ENCODE data around the gene MIA.
A peak's percentile ranks its signal among the peaks of the same experiment; 100 is the strongest.
"Not testable (repeated sequence)": the region's sequence is repeated elsewhere in the genome, so short reads cannot be mapped to it uniquely, and the experiment has no call there.

Gene MIA

GRCh38 chr19:40750874-40751537, 24.3 kb upstream of the MIA start, which contains the start of gene SNRPA:
TSS of gene SNRPA (plus strand) at chr19:40751203. CDS start at chr19:40751409, 206 bp downstream.
- peak; percentile 98 for DNase-seq (ENCODE audit: low spot score)

GRCh38 chr19:40752257-40752781, 23.0 kb upstream of the MIA start:
- DNase-seq (ENCODE audit: low spot score) = no peak

GRCh38 chr19:40754611-40755247, 20.6 kb upstream of the MIA start:
- DNase-seq (ENCODE audit: low spot score) = peak; percentile 23

- DNase-seq (ENCODE audit: low spot score) = peak; percentile 23
These were observed 20.1 kb upstream of the MIA start for GRCh38 chr19:40755248-40755624.

- DNase-seq (ENCODE audit: low spot score) = no peak
These were observed 19.5 kb upstream of the MIA start for GRCh38 chr19:40755791-40756190.

GRCh38 chr19:40756502-40757110, 18.7 kb upstream of the MIA start:
- peak; percentile 28 for DNase-seq (ENCODE audit: low spot score)

- no peak for DNase-seq (ENCODE audit: low spot score)
These were observed 16.8 kb upstream of the MIA start for GRCh38 chr19:40758491-40758890.

- no peak for DNase-seq (ENCODE audit: low spot score)
These were observed 16.0 kb upstream of the MIA start for GRCh38 chr19:40759352-40759751.

- no peak for DNase-seq (ENCODE audit: low spot score)
These were observed 12.4 kb upstream of the MIA start for GRCh38 chr19:40762754-40763470.

- DNase-seq (ENCODE audit: low spot score) = no peak
These were observed 11.8 kb upstream of the MIA start for GRCh38 chr19:40763526-40763925.

GRCh38 chr19:40763963-40764362, 11.4 kb upstream of the MIA start:
- no peak for DNase-seq (ENCODE audit: low spot score)

- DNase-seq (ENCODE audit: low spot score) = not testable (repeated sequence)
These were observed 8.9 kb upstream of the MIA start for GRCh38 chr19:40766385-40766784.

- DNase-seq (ENCODE audit: low spot score) = no peak
These were observed 6.5 kb upstream of the MIA start for GRCh38 chr19:40768869-40769268.

GRCh38 chr19:40771101-40771862, 4.0 kb upstream of the MIA start:
- peak; percentile 7 for DNase-seq (ENCODE audit: low spot score)

GRCh38 chr19:40775632-40776022, 306 bp downstream of the MIA start:
- DNase-seq (ENCODE audit: low spot score) = no peak

GRCh38 chr19:40776364-40776763, 1.0 kb downstream of the MIA start:
- DNase-seq (ENCODE audit: low spot score) = no peak

- peak; percentile 89 for DNase-seq (ENCODE audit: low spot score)
These were observed 1.8 kb downstream of the MIA start for GRCh38 chr19:40776932-40777644.

- DNase-seq (ENCODE audit: low spot score) = no peak
These were observed 2.3 kb downstream of the MIA start for GRCh38 chr19:40777645-40777936.

GRCh38 chr19:40777937-40778705, 2.8 kb downstream of the MIA start, which contains the start of gene RAB4B:
TSS of gene RAB4B (plus strand) at chr19:40778247. CDS start at chr19:40778376, 129 bp downstream.
- peak; percentile 99 for DNase-seq (ENCODE audit: low spot score)

GRCh38 chr19:40778706-40779284, 3.5 kb downstream of the MIA start:
- DNase-seq (ENCODE audit: low spot score) = peak; percentile 43
